Bronchial epithelial cell (primary cell): ENCODE data around the gene CYYR1. TPM values are rescaled to one million over a fixed set of nuclear protein-coding genes. Genes with fewer than 3 reads are reported as not detected.
"Not testable (repeated sequence)": the region's sequence is repeated elsewhere in the genome, so short reads cannot be mapped to it uniquely, and the experiment has no call there.

Experiments used
- DNase-seq: peaks from one replicate; pipeline ENCODE4 v3.0.0-alpha.2; 2010; ENCODE audit warnings: low read depth
- FAIRE-seq: peaks from 2 replicates; lab custom pipeline; 2011; peaks lifted over from hg19 to GRCh38; lab: Jason Lieb, UNC
- H3K27me3 ChIP-seq: 2 replicates; pipeline ENCODE4 v1.5.1; 2011; ENCODE audit warnings: low read length; ENCODE audit not compliant: control insufficient read depth, insufficient read depth
- H3K36me3 ChIP-seq: 2 replicates; pipeline ENCODE4 v1.5.1; 2011; ENCODE audit warnings: low read length; ENCODE audit not compliant: control insufficient read depth, insufficient read depth
- H3K4me3 ChIP-seq: 2 replicates; pipeline ENCODE4 v1.5.1; 2011; ENCODE audit warnings: mild to moderate bottlenecking, low read depth, low read length, control low read depth
- CTCF ChIP-seq: IDR thresholded peaks from 2 replicates; pipeline ENCODE4 v1.5.1; 2011; ENCODE audit warnings: mild to moderate bottlenecking, moderate library complexity, low read length, control low read depth, inconsistent platforms; ENCODE audit not compliant: insufficient read depth, severe bottlenecking
- total RNA-seq: library from RNA; depleted of rRNA; stranded (reverse); fragments of >200 nt; gene quantifications from 2 replicates; pipeline ENCODE4 v1.2.1, GENCODE V29; 2014

The CYYR1 gene
- total RNA-seq, 1 donor from 2014 or later, result 1.1 TPM

GRCh38 chr21:26465916-26466315 lies 107.2 kb downstream of the CYYR1 start:
- no peaks in the 10 kb centered on the region for H3K36me3 ChIP-seq
- H3K27me3 ChIP-seq, result no peaks in the 10 kb centered on the region
- H3K4me3 ChIP-seq, result no peak overlapping the region
- TF ChIP-seq CTCF, result no peak
- DNase-seq (no peak), FAIRE-seq (no peak)

- no peak overlapping the region for H3K4me3 ChIP-seq
- FAIRE-seq (no peak), DNase-seq (peak; percentile 42)
- no peaks in the 10 kb centered on the region for H3K36me3 ChIP-seq
- no peaks in the 10 kb centered on the region for H3K27me3 ChIP-seq
- no peak for TF ChIP-seq CTCF
Observed at GRCh38 chr21:26461500-26461899, 111.6 kb downstream of the CYYR1 start.

GRCh38 chr21:26460621-26461020 lies 112.5 kb downstream of the CYYR1 start:
- FAIRE-seq (no peak), DNase-seq (no peak)
- no peak for TF ChIP-seq CTCF
- no peak overlapping the region for H3K4me3 ChIP-seq
- no peaks in the 10 kb centered on the region for H3K36me3 ChIP-seq
- no peaks in the 10 kb centered on the region for H3K27me3 ChIP-seq

GRCh38 chr21:26458854-26459253 lies 114.2 kb downstream of the CYYR1 start:
- DNase-seq, FAIRE-seq, H3K36me3 ChIP-seq, H3K4me3 ChIP-seq, H3K27me3 ChIP-seq: not testable (repeated sequence)

GRCh38 chr21:26457817-26458216 lies 115.3 kb downstream of the CYYR1 start:
- H3K36me3 ChIP-seq, result no peaks in the 10 kb centered on the region
- no peaks in the 10 kb centered on the region for H3K27me3 ChIP-seq
- no peak overlapping the region for H3K4me3 ChIP-seq
- DNase-seq, result no peak
- TF ChIP-seq CTCF, result no peak
- FAIRE-seq, result no peak

- DNase-seq (no peak), FAIRE-seq (no peak)
- no peak for TF ChIP-seq CTCF
- Histone ChIP-seq H3K27me3 (no peaks in the 10 kb centered on the region), H3K36me3 (no peaks in the 10 kb centered on the region), H3K4me3 (no peak overlapping the region)
Observed at GRCh38 chr21:26453267-26453666, 119.8 kb downstream of the CYYR1 start.
